ENCODE data around the gene SCN10A. TPM values are rescaled to one million over a fixed set of nuclear protein-coding genes. Genes with fewer than 3 reads are reported as not detected.

Gene SCN10A
- total and polyA plus RNA-seq, 2 experiments from 2014 or later = not detected

DNA sequence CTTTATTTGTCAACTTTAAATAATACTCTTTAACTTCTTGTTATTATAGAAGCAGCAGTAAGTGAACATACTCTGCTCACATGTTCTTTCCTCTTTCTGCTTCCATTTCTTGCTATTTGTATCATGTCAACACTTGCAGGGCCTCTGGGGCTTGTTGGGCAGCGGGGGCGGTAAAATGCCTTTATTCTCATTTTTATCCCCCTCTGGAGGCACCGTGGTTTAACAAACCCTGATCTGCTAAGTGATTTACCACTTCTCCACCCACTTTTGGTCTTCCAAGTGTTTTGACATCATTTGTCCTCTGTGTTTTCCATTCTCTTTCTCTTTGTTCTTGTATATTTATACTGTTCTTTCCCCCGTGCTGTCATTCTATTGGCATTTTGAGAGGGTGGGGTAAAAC is 33.9 kb downstream of the SCN10A start:
- Histone ChIP-seq H3K4me3 (no peak overlapping the region), H3K9ac (no peak overlapping the region)
- TF ChIP-seq EZH2 (IDR thresholded peaks at IDR 0.05; ENCODE audit: insufficient read depth, poor library complexity, severe bottlenecking) (no peak), EZH2phosphoT487 (IDR thresholded peaks at IDR 0.05; ENCODE audit: insufficient read depth, low read depth) (no peak)

DNA sequence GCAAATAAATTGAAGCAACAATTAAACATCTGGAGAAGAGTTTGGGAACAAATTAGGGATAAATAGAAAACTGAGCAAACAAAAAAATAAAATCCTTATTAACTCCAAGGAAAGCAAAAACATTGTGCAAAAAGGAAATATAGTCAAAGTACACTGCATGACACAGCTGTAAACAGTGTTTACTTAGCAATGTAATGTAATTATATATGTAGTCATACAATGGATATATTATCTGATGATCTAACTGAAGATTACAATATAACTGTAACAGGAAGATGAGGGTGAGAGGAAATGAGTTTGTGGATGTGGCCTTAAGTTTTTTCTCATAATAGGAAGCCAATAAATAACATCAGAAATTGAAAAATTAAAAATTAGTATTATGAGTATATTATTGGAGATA is 42.5 kb downstream of the SCN10A start:
- no peaks in the 10 kb centered on the region for H3K9me3 ChIP-seq (ENCODE audit: low read depth)
- H3F3A ChIP-seq (ENCODE audit: insufficient read depth) = no peaks in the 10 kb centered on the region
- H3K9me2 ChIP-seq (ENCODE audit: insufficient read depth) = no peaks in the 10 kb centered on the region
- no peaks in the 10 kb centered on the region for H4K20me1 ChIP-seq (ENCODE audit: insufficient read depth)
- no peaks in the 10 kb centered on the region for H3K4me1 ChIP-seq (ENCODE audit: insufficient read depth)
- DNase-seq = no peak
- no peaks in the 10 kb centered on the region for H3K27me3 ChIP-seq (replicated peaks; ENCODE audit: insufficient read depth)
- H3K27ac ChIP-seq = no peak overlapping the region
- TF ChIP-seq EZH2phosphoT487 (IDR thresholded peaks at IDR 0.05; ENCODE audit: insufficient read depth, low read depth) = no peak
- TF ChIP-seq EZH2 (IDR thresholded peaks at IDR 0.05; ENCODE audit: insufficient read depth, poor library complexity, severe bottlenecking) = no peak
- in situ Hi-C loops (cut with MboI) = no loop called here
- no peak overlapping the region for H3K4me2 ChIP-seq (ENCODE audit: unreplicated experiment)
- no peak overlapping the region for H3K4me3 ChIP-seq
- H3K9ac ChIP-seq = no peak overlapping the region
- no peaks in the 10 kb centered on the region for H3K36me3 ChIP-seq (ENCODE audit: low read depth)
- H3K79me2 ChIP-seq (ENCODE audit: insufficient read depth) = no peaks in the 10 kb centered on the region
- no peak overlapping the region for H2AFZ ChIP-seq

More for the DNA sequence above, 33.9 kb downstream of the SCN10A start:
- H3K36me3 ChIP-seq (ENCODE audit: low read depth) = no peaks in the 10 kb centered on the region
- 0 to 3% methylated on average over 4 of the region's 4 CpGs for WGBS, 2 experiments (ENCODE audit: low coverage in 1 of 2, low lambda C conversion rate in 2 of 2, missing lambda C conversion rate in 2 of 2)
- no peaks in the 10 kb centered on the region for H3K79me2 ChIP-seq (ENCODE audit: insufficient read depth)
- no peaks in the 10 kb centered on the region for H4K20me1 ChIP-seq (ENCODE audit: insufficient read depth)
- no peaks in the 10 kb centered on the region for H3F3A ChIP-seq (ENCODE audit: insufficient read depth)
- H3K9me2 ChIP-seq (ENCODE audit: insufficient read depth) = no peaks in the 10 kb centered on the region
- no peaks in the 10 kb centered on the region for H3K9me3 ChIP-seq (ENCODE audit: low read depth)
- in situ Hi-C loops (cut with MboI) = no loop called here
- no peak overlapping the region for H3K4me2 ChIP-seq (ENCODE audit: unreplicated experiment)
- no peaks in the 10 kb centered on the region for H3K4me1 ChIP-seq (ENCODE audit: insufficient read depth)
- H3K27ac ChIP-seq = no peak overlapping the region
- H2AFZ ChIP-seq = no peak overlapping the region
- DNase-seq = no peak
- no peaks in the 10 kb centered on the region for H3K27me3 ChIP-seq (replicated peaks; ENCODE audit: insufficient read depth)

DNA sequence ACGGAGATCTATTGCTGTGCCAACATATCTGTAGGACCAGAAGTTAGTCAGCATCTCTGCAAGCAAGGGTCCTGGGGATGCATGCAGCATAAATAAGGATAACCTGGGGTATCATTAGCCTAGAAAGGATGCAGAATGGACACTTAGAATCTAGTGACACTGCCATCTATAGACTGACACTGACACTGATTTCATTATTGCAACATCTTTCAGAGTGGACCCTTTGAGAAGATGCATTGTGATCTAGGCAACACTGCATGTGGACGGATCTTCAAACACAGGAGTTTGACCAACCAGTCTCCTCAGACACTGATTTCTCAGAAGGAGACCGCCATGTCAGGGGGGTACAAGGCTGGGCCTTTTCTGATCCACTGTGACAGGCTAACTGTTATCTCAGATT is 52.4 kb downstream of the SCN10A start:
- Histone ChIP-seq H3K4me2 (ENCODE audit: unreplicated experiment) (no peak overlapping the region), H4K20me1 (ENCODE audit: insufficient read depth) (no peaks in the 10 kb centered on the region), H2AFZ (no peak overlapping the region), H3K36me3 (ENCODE audit: low read depth) (no peaks in the 10 kb centered on the region), H3K27ac (no peak overlapping the region), H3F3A (ENCODE audit: insufficient read depth) (no peaks in the 10 kb centered on the region), H3K9me3 (ENCODE audit: low read depth) (no peaks in the 10 kb centered on the region), H3K79me2 (ENCODE audit: insufficient read depth) (no peaks in the 10 kb centered on the region), H3K27me3 (replicated peaks; ENCODE audit: insufficient read depth) (no peaks in the 10 kb centered on the region), H3K9me2 (ENCODE audit: insufficient read depth) (no peaks in the 10 kb centered on the region), H3K4me3 (no peak overlapping the region), H3K9ac (no peak overlapping the region), H3K4me1 (ENCODE audit: insufficient read depth) (no peaks in the 10 kb centered on the region)
- TF ChIP-seq EZH2phosphoT487 (IDR thresholded peaks at IDR 0.05; ENCODE audit: insufficient read depth, low read depth) (no peak), EZH2 (IDR thresholded peaks at IDR 0.05; ENCODE audit: insufficient read depth, poor library complexity, severe bottlenecking) (no peak)
- no peak for DNase-seq
- in situ Hi-C loops (cut with MboI) = no loop called here
- 15 to 16% methylated on average over 3 of the region's 3 CpGs for WGBS, 2 experiments (ENCODE audit: low coverage in 1 of 2, low lambda C conversion rate in 2 of 2, missing lambda C conversion rate in 2 of 2)

DNA sequence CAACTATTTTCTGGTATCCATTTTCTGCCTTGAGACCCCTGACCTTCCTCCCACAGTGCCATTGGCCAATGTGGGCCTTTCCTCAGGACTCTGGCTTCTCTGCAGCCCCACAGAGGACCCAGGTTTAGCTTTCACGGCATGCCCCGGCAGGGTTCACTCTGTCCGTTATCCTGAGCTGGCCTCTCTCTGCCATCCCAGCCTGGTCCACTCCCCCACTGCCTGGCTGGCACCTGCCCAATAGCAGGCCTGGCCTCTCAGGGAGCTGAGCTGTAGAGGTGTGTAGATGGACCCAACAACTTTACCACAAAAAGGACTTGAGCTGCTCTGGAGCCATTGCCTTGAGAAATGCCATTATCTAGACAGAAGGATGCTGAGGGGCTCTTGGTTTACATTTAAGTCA is 57.5 kb downstream of the SCN10A start:
- no peaks in the 10 kb centered on the region for H3K4me1 ChIP-seq (ENCODE audit: insufficient read depth)
- no peak overlapping the region for H3K9ac ChIP-seq
- H2AFZ ChIP-seq = no peak overlapping the region
- H3K4me2 ChIP-seq (ENCODE audit: unreplicated experiment) = no peak overlapping the region
- H3F3A ChIP-seq (ENCODE audit: insufficient read depth) = no peaks in the 10 kb centered on the region
- H3K27ac ChIP-seq = no peak overlapping the region
- in situ Hi-C loops (cut with MboI) = no loop called here
- H3K36me3 ChIP-seq (ENCODE audit: low read depth) = no peaks in the 10 kb centered on the region
- H3K9me3 ChIP-seq (ENCODE audit: low read depth) = no peaks in the 10 kb centered on the region
- H3K79me2 ChIP-seq (ENCODE audit: insufficient read depth) = no peaks in the 10 kb centered on the region
- no peaks in the 10 kb centered on the region for H4K20me1 ChIP-seq (ENCODE audit: insufficient read depth)
- no peak for DNase-seq
- H3K4me3 ChIP-seq = no peak overlapping the region
- TF ChIP-seq EZH2 (IDR thresholded peaks at IDR 0.05; ENCODE audit: insufficient read depth, poor library complexity, severe bottlenecking) = no peak
- H3K27me3 ChIP-seq (replicated peaks; ENCODE audit: insufficient read depth) = no peaks in the 10 kb centered on the region; the same call in 1 of the 2 replicates
- WGBS, 2 experiments (ENCODE audit: low coverage in 1 of 2, low lambda C conversion rate in 2 of 2, missing lambda C conversion rate in 2 of 2) = 60 to 73% methylated on average over 3 of the region's 3 CpGs
- H3K9me2 ChIP-seq (ENCODE audit: insufficient read depth) = no peaks in the 10 kb centered on the region

DNA sequence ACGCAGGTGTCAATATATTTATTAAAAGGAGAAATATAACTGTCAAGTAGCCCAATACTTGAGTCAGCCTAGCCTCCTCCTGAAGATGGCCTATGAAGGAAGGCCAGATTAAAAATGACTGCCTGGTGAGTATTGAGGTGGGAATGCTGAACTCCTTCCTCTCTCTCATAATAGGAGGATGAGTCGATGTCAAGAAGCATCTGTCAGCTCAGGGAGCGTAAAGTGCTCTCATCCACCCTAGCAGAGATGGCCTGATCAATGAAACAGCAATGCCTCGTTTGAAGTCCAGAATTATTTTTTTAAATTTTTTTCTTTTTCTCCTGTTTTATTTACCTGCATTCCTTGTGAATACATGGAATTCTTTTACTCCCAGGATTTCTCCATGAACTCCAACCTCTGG is 58.3 kb downstream of the SCN10A start:
- no peak for TF ChIP-seq EZH2phosphoT487 (IDR thresholded peaks at IDR 0.05; ENCODE audit: insufficient read depth, low read depth)
- no peak for TF ChIP-seq EZH2 (IDR thresholded peaks at IDR 0.05; ENCODE audit: insufficient read depth, poor library complexity, severe bottlenecking)
- Histone ChIP-seq H3K9me2 (ENCODE audit: insufficient read depth) (no peaks in the 10 kb centered on the region), H3K9me3 (ENCODE audit: low read depth) (no peaks in the 10 kb centered on the region), H3K27ac (no peak overlapping the region), H3K79me2 (ENCODE audit: insufficient read depth) (no peaks in the 10 kb centered on the region), H3K4me1 (ENCODE audit: insufficient read depth) (no peaks in the 10 kb centered on the region), H3K9ac (no peak overlapping the region), H4K20me1 (ENCODE audit: insufficient read depth) (no peaks in the 10 kb centered on the region), H2AFZ (no peak overlapping the region), H3K4me3 (no peak overlapping the region), H3K36me3 (ENCODE audit: low read depth) (no peaks in the 10 kb centered on the region), H3K4me2 (ENCODE audit: unreplicated experiment) (no peak overlapping the region), H3F3A (ENCODE audit: insufficient read depth) (no peaks in the 10 kb centered on the region), H3K27me3 (replicated peaks; ENCODE audit: insufficient read depth) (no peaks in the 10 kb centered on the region; the same call in 1 of the 2 replicates)
- 17 to 20% methylated on average over 4 of the region's 4 CpGs for WGBS, 2 experiments (ENCODE audit: low coverage in 1 of 2, low lambda C conversion rate in 2 of 2, missing lambda C conversion rate in 2 of 2)
- in situ Hi-C loops (cut with MboI) = no loop called here
- DNase-seq = no peak
